Measurements from ENCODE around the gene KIAA1217.

Gene KIAA1217

GRCh38 chr10:24579906-24580305, 371.0 kb downstream of the KIAA1217 start:
- H3K4me3 ChIP-seq (ENCODE audit: low read depth, low read length), result no peak overlapping the region
- no peak overlapping the region for H3K27ac ChIP-seq (ENCODE audit: extremely low read depth, low read depth, low read length)
- peaks cover 0 to 10% of the 10 kb centered on the region in 2 experiments; a peak in 1 of 3 replicates for H3K36me3 ChIP-seq (ENCODE audit: control insufficient read depth in 2 of 2, insufficient read depth in 1 of 2, low read length in 2 of 2)
- H3K4me1 ChIP-seq (ENCODE audit: control insufficient read depth, insufficient read depth, low read length), result no peaks in the 10 kb centered on the region; the same call in 1 of the 2 replicates
- ChIA-PET POLR2A (no interaction called here), CTCF (interaction anchor here (0.5 kb wide), 2 partner anchors 1287 to 1622 kb away, joined by 3 to 4 read pairs; no protein-coding TSS in a partner anchor)
- TF ChIP-seq ZNF23 (tag by site-specific recombination; IDR thresholded peaks at IDR 0.05; ENCODE audit: borderline replicate concordance) (no peak), ZNF341 (tag by site-specific recombination; IDR thresholded peaks at IDR 0.05; ENCODE audit: low read depth) (peak; percentile 39; the same call in 1 of the 2 replicates), ZNF324 (tag by site-specific recombination; IDR thresholded peaks at IDR 0.05) (no peak)
- H3K9me3 ChIP-seq (ENCODE audit: control insufficient read depth, insufficient read depth, low read depth, low read length), result no peaks in the 10 kb centered on the region

- H3K36me3 ChIP-seq (ENCODE audit: control insufficient read depth in 2 of 2, insufficient read depth in 1 of 2, low read length in 2 of 2), result peaks cover 57 to 84% of the 10 kb centered on the region in 2 experiments
- H3K4me3 ChIP-seq (ENCODE audit: low read depth, low read length), result no peak overlapping the region
- ChIA-PET CTCF (interaction anchor here (0.6 to 1.4 kb wide), 2 partner anchors 28 to 33 kb away, joined by 3 to 14 read pairs; no protein-coding TSS in a partner anchor), POLR2A (no interaction called here)
- no peaks in the 10 kb centered on the region for H3K4me1 ChIP-seq (ENCODE audit: control insufficient read depth, insufficient read depth, low read length)
- no peak for TF ChIP-seq ZNF155 (tag by site-specific recombination; IDR thresholded peaks at IDR 0.05)
- no peak for TF ChIP-seq ZNF433 (tag by site-specific recombination; IDR thresholded peaks at IDR 0.05; ENCODE audit: low read depth)
- TF ChIP-seq KLF9 (tag by site-specific recombination; IDR thresholded peaks at IDR 0.05; ENCODE audit: low read depth), result no peak
- TF ChIP-seq ZFP69B (tag by site-specific recombination; IDR thresholded peaks at IDR 0.05), result no peak
- no peak for TF ChIP-seq MZF1 (tag by site-specific recombination; IDR thresholded peaks at IDR 0.05; ENCODE audit: borderline replicate concordance)
- no peak for TF ChIP-seq ZNF398 (tag by site-specific recombination; IDR thresholded peaks at IDR 0.05)
- TF ChIP-seq PRDM4 (tag by site-specific recombination; IDR thresholded peaks at IDR 0.05), result no peak
- H3K27ac ChIP-seq (ENCODE audit: extremely low read depth, low read depth, low read length), result no peak overlapping the region
- no peaks in the 10 kb centered on the region for H3K9me3 ChIP-seq (ENCODE audit: control insufficient read depth, insufficient read depth, low read depth, low read length)
Observed at GRCh38 chr10:24589265-24589664, 380.3 kb downstream of the KIAA1217 start.

GRCh38 chr10:24590697-24591457, 381.9 kb downstream of the KIAA1217 start:
- Histone ChIP-seq H3K36me3 (ENCODE audit: control insufficient read depth in 2 of 2, insufficient read depth in 1 of 2, low read length in 2 of 2) (peaks cover 64 to 87% of the 10 kb centered on the region in 2 experiments), H3K4me1 (ENCODE audit: control insufficient read depth, insufficient read depth, low read length) (no peaks in the 10 kb centered on the region), H3K4me3 (ENCODE audit: low read depth, low read length) (no peak overlapping the region), H3K9me3 (ENCODE audit: control insufficient read depth, insufficient read depth, low read depth, low read length) (no peaks in the 10 kb centered on the region), H3K27ac (ENCODE audit: extremely low read depth, low read depth, low read length) (no peak overlapping the region)
- POLR2A ChIA-PET, result no interaction called here
- CTCF ChIA-PET, result interaction anchor here (0.8 kb wide), 1 partner anchor 27 kb away, joined by 4 read pairs; no protein-coding TSS in a partner anchor
- no peak for TF ChIP-seq ZNF366 (tag by site-specific recombination; conservative IDR thresholded peaks at IDR 0.05)
- no peak for TF ChIP-seq ZNF623 (tag by site-specific recombination; IDR thresholded peaks at IDR 0.05)
- no peak for TF ChIP-seq HOXA7 (CRISPR knock-in tag; IDR thresholded peaks at IDR 0.05; ENCODE audit: borderline replicate concordance)
- no peak for TF ChIP-seq ZFP37 (tag by site-specific recombination; IDR thresholded peaks at IDR 0.05)
- TF ChIP-seq GLIS1 (tag by site-specific recombination; IDR thresholded peaks at IDR 0.05), result no peak
- TF ChIP-seq ZNF555 (tag by site-specific recombination; conservative IDR thresholded peaks at IDR 0.05), result no peak
- no peak for TF ChIP-seq ZNF19 (tag by site-specific recombination; IDR thresholded peaks at IDR 0.05; ENCODE audit: low read depth)
- no peak for TF ChIP-seq ZFP69B (tag by site-specific recombination; IDR thresholded peaks at IDR 0.05)
- TF ChIP-seq CTCF (tag by site-specific recombination; IDR thresholded peaks at IDR 0.05), result no peak
- TF ChIP-seq ZNF664 (tag by site-specific recombination; IDR thresholded peaks at IDR 0.05), result no peak
- no peak for TF ChIP-seq OVOL3 (tag by site-specific recombination; IDR thresholded peaks at IDR 0.05)
- no peak for TF ChIP-seq ZNF660 (tag by site-specific recombination; IDR thresholded peaks at IDR 0.05)
- no peak for TF ChIP-seq ZNF544 (tag by site-specific recombination; IDR thresholded peaks at IDR 0.05)
- TF ChIP-seq ZNF211 (tag by site-specific recombination; IDR thresholded peaks at IDR 0.05; ENCODE audit: low read depth), result no peak
- TF ChIP-seq ZNF449 (tag by site-specific recombination; IDR thresholded peaks at IDR 0.05), result no peak
